KMS-11 (cell line): ENCODE measurements around the gene CAPN1.

Experiments used
- H2AFZ ChIP-seq: fragments of 200-600 bp; sonication (generic); 2 replicates; pipeline ENCODE4 v1.6.1; 2016; ENCODE audit warnings: antibody characterized with exemption, mixed run types, low read depth
- H3K27ac ChIP-seq: fragments of 200-600 bp; sonication (generic); 2 replicates; pipeline ENCODE4 v1.6.1; 2016; ENCODE audit warnings: mild to moderate bottlenecking, mixed run types
- H3K27me3 ChIP-seq: fragments of 200-600 bp; sonication (generic); 2 replicates; pipeline ENCODE4 v1.6.1; 2017; ENCODE audit warnings: mild to moderate bottlenecking, low read depth, mixed run types, moderate library complexity; ENCODE audit not compliant: insufficient read depth
- H3K36me3 ChIP-seq: fragments of 200-600 bp; sonication (generic); 2 replicates; pipeline ENCODE4 v1.6.1; 2017; ENCODE audit warnings: mild to moderate bottlenecking, mixed run types; ENCODE audit not compliant: insufficient read depth
- H3K4me1 ChIP-seq: fragments of 200-600 bp; sonication (generic); 2 replicates; pipeline ENCODE4 v1.6.1; 2016; ENCODE audit warnings: mild to moderate bottlenecking, low read depth, mixed run types; ENCODE audit not compliant: poor library complexity, severe bottlenecking
- H3K4me2 ChIP-seq: fragments of 200-600 bp; sonication (generic); 2 replicates; pipeline ENCODE4 v1.7.0; 2016; ENCODE audit warnings: mild to moderate bottlenecking, mixed run types
- H3K4me3 ChIP-seq: fragments of 200-600 bp; sonication (generic); IDR thresholded peaks from 2 replicates; pipeline ENCODE4 v1.6.1; 2017; ENCODE audit warnings: low read depth, low read length, mixed read lengths; ENCODE audit not compliant: insufficient read depth
- H3K79me2 ChIP-seq: fragments of 200-600 bp; sonication (generic); 2 replicates; pipeline ENCODE4 v1.6.1; 2016; ENCODE audit warnings: low read depth, mixed run types; ENCODE audit not compliant: insufficient read depth
- H3K9ac ChIP-seq: fragments of 200-600 bp; sonication (generic); 2 replicates; pipeline ENCODE4 v1.6.1; 2016; ENCODE audit warnings: mild to moderate bottlenecking, mixed run types
- H4K20me1 ChIP-seq: fragments of 200-600 bp; sonication (generic); 2 replicates; pipeline ENCODE4 v1.6.1; 2016; ENCODE audit warnings: mild to moderate bottlenecking, mixed run types; ENCODE audit not compliant: insufficient read depth
- CTCF ChIP-seq: fragments of 200-600 bp; sonication (generic); conservative IDR thresholded peaks from 2 replicates; pipeline ENCODE4 v1.6.1; 2017; ENCODE audit warnings: low read depth, mild to moderate bottlenecking, antibody characterized with exemption, low read length, moderate library complexity, mixed read lengths

CAPN1 gene

GRCh38 chr11:65182258-65183170 is 786 bp downstream of the CAPN1 start:
- Histone ChIP-seq H2AFZ (peak overlapping the region; percentile 52), H3K9ac (peak overlapping the region; percentile 73), H3K4me1 (peaks cover 16% of the 10 kb centered on the region), H3K27me3 (no peaks in the 10 kb centered on the region), H3K4me2 (peak overlapping the region; percentile 82), H3K36me3 (no peaks in the 10 kb centered on the region), H4K20me1 (no peaks in the 10 kb centered on the region), H3K4me3 (no peak overlapping the region), H3K27ac (peak overlapping the region; percentile 36), H3K79me2 (0 out of 2 replicates have a peak, but pooled peaks cover 5% of the 10 kb centered on the region)
- TF ChIP-seq CTCF, result no peak

GRCh38 chr11:65183201-65183891 is 1.6 kb downstream of the CAPN1 start:
- no peak for TF ChIP-seq CTCF
- Histone ChIP-seq H2AFZ (no peak overlapping the region), H4K20me1 (no peaks in the 10 kb centered on the region), H3K4me1 (peaks cover 16% of the 10 kb centered on the region), H3K4me3 (no peak overlapping the region), H3K36me3 (no peaks in the 10 kb centered on the region), H3K79me2 (0 out of 2 replicates have a peak, but pooled peaks cover 5% of the 10 kb centered on the region), H3K27ac (no peak overlapping the region), H3K4me2 (no peak overlapping the region), H3K9ac (no peak overlapping the region), H3K27me3 (no peaks in the 10 kb centered on the region)

GRCh38 chr11:65184146-65184545 is 2.4 kb downstream of the CAPN1 start:
- no peak overlapping the region for H2AFZ ChIP-seq
- TF ChIP-seq CTCF, result no peak
- H3K27ac ChIP-seq, result no peak overlapping the region
- no peaks in the 10 kb centered on the region for H4K20me1 ChIP-seq
- H3K9ac ChIP-seq, result no peak overlapping the region
- H3K36me3 ChIP-seq, result no peaks in the 10 kb centered on the region
- peaks cover 16% of the 10 kb centered on the region for H3K4me1 ChIP-seq
- H3K79me2 ChIP-seq, result 0 out of 2 replicates have a peak, but pooled peaks cover 5% of the 10 kb centered on the region
- no peak overlapping the region for H3K4me3 ChIP-seq
- H3K4me2 ChIP-seq, result no peak overlapping the region
- no peaks in the 10 kb centered on the region for H3K27me3 ChIP-seq

GRCh38 chr11:65185171-65185570 is 3.4 kb downstream of the CAPN1 start:
- Histone ChIP-seq H2AFZ (no peak overlapping the region), H3K27me3 (no peaks in the 10 kb centered on the region), H3K79me2 (0 out of 2 replicates have a peak, but pooled peaks cover 5% of the 10 kb centered on the region), H3K36me3 (no peaks in the 10 kb centered on the region), H3K9ac (no peak overlapping the region), H3K4me1 (peaks cover 10% of the 10 kb centered on the region), H3K27ac (no peak overlapping the region), H3K4me2 (no peak overlapping the region), H4K20me1 (no peaks in the 10 kb centered on the region), H3K4me3 (no peak overlapping the region)
- no peak for TF ChIP-seq CTCF
